ENCODE measurements around the gene RORC. TPM values are rescaled to one million over a fixed set of nuclear protein-coding genes. Genes with fewer than 3 reads are reported as not detected.

RORC gene
- total RNA-seq, 1 experiment from 2014 or later: 0.44 TPM

GRCh38 chr1:151819227-151819835 lies 12.3 kb downstream of the RORC start:
- ATAC-seq (no peak), DNase-seq (ENCODE audit: low spot score) (no peak)
- H3K9me3 Mint-ChIP-seq: no peaks in the 10 kb centered on the region
- H3K4me3 Mint-ChIP-seq: no peak overlapping the region
- CTCF ChIA-PET: no interaction called here
- H3K27ac Mint-ChIP-seq: no peak overlapping the region
- no peaks in the 10 kb centered on the region for H3K36me3 Mint-ChIP-seq
- no peaks in the 10 kb centered on the region for H3K27me3 Mint-ChIP-seq (ENCODE audit: low read depth)
- peaks cover 7% of the 10 kb centered on the region for H3K4me1 Mint-ChIP-seq
- POLR2A ChIA-PET: no interaction called here
- TF ChIP-seq FOXK1 (CRISPR knock-in tag; IDR thresholded peaks at IDR 0.05) (no peak), HMGA2 (CRISPR knock-in tag; IDR thresholded peaks at IDR 0.05) (no peak), NR2C2 (CRISPR knock-in tag; IDR thresholded peaks at IDR 0.05) (no peak), SMAD3 (CRISPR knock-in tag; IDR thresholded peaks at IDR 0.05; ENCODE audit: borderline replicate concordance) (no peak), ELF4 (CRISPR knock-in tag; IDR thresholded peaks at IDR 0.05; ENCODE audit: low read depth) (no peak), TEAD4 (CRISPR knock-in tag; IDR thresholded peaks at IDR 0.05) (no peak), MYBL2 (CRISPR knock-in tag; IDR thresholded peaks at IDR 0.05) (no peak), ZNF416 (CRISPR knock-in tag; IDR thresholded peaks at IDR 0.05) (no peak), JUN (CRISPR knock-in tag; IDR thresholded peaks at IDR 0.05) (no peak)

- ChIA-PET CTCF (no interaction called here), POLR2A (interaction anchor here (0.6 kb wide), 1 partner anchor 399 kb away, joined by 3 read pairs; no protein-coding TSS in a partner anchor)
- DNase-seq (ENCODE audit: low spot score) (no peak), ATAC-seq (no peak)
- H3K4me3 Mint-ChIP-seq: no peak overlapping the region
- H3K27me3 Mint-ChIP-seq (ENCODE audit: low read depth): no peaks in the 10 kb centered on the region
- H3K36me3 Mint-ChIP-seq: no peaks in the 10 kb centered on the region
- H3K27ac Mint-ChIP-seq: no peak overlapping the region
- TF ChIP-seq ZNF219 (CRISPR knock-in tag; IDR thresholded peaks at IDR 0.05; ENCODE audit: borderline replicate concordance): no peak
- no peak for TF ChIP-seq FOXK1 (CRISPR knock-in tag; IDR thresholded peaks at IDR 0.05)
- no peak for TF ChIP-seq PRRX2 (CRISPR knock-in tag; IDR thresholded peaks at IDR 0.05)
- TF ChIP-seq GABPB1 (CRISPR knock-in tag; IDR thresholded peaks at IDR 0.05): no peak
- no peak for TF ChIP-seq TCF7 (CRISPR knock-in tag; IDR thresholded peaks at IDR 0.05; ENCODE audit: low read depth)
- TF ChIP-seq ATF6 (CRISPR knock-in tag; IDR thresholded peaks at IDR 0.05): no peak
- TF ChIP-seq ZNF317 (CRISPR knock-in tag; IDR thresholded peaks at IDR 0.05; ENCODE audit: borderline replicate concordance, low read depth): no peak
- TF ChIP-seq AR (CRISPR knock-in tag; IDR thresholded peaks at IDR 0.05): no peak
- no peak for TF ChIP-seq TP53 (CRISPR knock-in tag; IDR thresholded peaks at IDR 0.05)
- TF ChIP-seq ZSCAN18 (CRISPR knock-in tag; IDR thresholded peaks at IDR 0.05): no peak
- TF ChIP-seq NR2C2 (CRISPR knock-in tag; IDR thresholded peaks at IDR 0.05): no peak
- TF ChIP-seq MXD4 (CRISPR knock-in tag; IDR thresholded peaks at IDR 0.05; ENCODE audit: borderline replicate concordance): no peak
- TF ChIP-seq FOXP4 (CRISPR knock-in tag; IDR thresholded peaks at IDR 0.05): no peak
- TF ChIP-seq E2F1 (CRISPR knock-in tag; IDR thresholded peaks at IDR 0.05): no peak
- peaks cover 3% of the 10 kb centered on the region; the same call in 1 of the 2 replicates for H3K4me1 Mint-ChIP-seq
- H3K9me3 Mint-ChIP-seq: no peaks in the 10 kb centered on the region
These were observed 14.3 kb downstream of the RORC start for GRCh38 chr1:151817353-151817730.

Data from WTC11 (cell line).